GM12875 (cell line): ENCODE measurements around the gene MAPKAP1.

Experiments
- H3K4me3 ChIP-seq: one replicate; pipeline ENCODE4 v1.5.1; 2011; ENCODE audit warnings: low read depth, low read length, control low read depth
- TF ChIP-seq, protein P1 (sequence below): IDR thresholded peaks from 2 replicates; pipeline ENCODE4 v1.5.1; 2011; ENCODE audit warnings: low read depth, mild to moderate bottlenecking, control low read depth, inconsistent platforms, low read length, moderate library complexity, borderline replicate concordance; ENCODE audit not compliant: insufficient read depth

The MAPKAP1 gene

DNA sequence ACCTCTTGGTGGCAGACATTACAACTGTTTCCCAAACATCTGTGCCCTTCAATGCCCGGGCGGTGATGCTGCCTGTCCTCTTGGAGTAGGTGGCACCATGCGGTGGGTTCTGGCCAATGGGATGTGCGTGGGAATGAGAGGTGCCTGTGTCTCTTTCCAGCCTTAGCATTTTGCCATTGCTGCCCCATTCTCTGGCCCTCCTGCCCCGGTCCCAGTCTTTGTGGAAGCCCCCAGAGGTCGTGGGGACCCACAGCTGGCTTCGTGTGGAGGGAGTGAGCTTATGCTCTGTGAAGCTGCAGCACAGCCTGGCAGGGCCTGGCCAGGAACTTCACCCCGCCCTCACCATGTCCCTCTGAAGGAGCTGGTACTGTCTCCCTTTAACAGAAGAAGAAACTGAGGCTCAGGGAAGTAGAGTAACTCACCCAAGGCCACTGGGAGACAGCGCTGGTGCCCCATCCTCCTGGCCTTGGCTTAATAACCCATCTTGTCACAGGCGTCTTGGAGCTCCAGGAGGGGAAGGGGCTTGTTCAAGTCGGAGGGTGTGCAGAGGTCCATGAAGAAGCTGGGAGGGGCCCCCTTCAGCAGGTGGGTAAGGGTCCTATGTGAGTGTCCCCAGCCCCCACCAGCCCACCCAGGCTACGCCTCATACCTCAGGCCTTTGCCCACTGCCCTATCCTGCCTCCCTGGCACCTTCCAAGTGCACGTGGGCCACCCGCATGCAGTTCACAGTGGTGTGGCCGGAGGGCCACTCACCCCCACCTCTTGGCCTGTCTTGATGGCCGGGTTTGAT lies 271.8 kb downstream of the MAPKAP1 start:
- no peak overlapping the region for H3K4me3 ChIP-seq
- TF ChIP-seq, protein P1, sequence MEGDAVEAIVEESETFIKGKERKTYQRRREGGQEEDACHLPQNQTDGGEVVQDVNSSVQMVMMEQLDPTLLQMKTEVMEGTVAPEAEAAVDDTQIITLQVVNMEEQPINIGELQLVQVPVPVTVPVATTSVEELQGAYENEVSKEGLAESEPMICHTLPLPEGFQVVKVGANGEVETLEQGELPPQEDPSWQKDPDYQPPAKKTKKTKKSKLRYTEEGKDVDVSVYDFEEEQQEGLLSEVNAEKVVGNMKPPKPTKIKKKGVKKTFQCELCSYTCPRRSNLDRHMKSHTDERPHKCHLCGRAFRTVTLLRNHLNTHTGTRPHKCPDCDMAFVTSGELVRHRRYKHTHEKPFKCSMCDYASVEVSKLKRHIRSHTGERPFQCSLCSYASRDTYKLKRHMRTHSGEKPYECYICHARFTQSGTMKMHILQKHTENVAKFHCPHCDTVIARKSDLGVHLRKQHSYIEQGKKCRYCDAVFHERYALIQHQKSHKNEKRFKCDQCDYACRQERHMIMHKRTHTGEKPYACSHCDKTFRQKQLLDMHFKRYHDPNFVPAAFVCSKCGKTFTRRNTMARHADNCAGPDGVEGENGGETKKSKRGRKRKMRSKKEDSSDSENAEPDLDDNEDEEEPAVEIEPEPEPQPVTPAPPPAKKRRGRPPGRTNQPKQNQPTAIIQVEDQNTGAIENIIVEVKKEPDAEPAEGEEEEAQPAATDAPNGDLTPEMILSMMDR: no peak

DNA sequence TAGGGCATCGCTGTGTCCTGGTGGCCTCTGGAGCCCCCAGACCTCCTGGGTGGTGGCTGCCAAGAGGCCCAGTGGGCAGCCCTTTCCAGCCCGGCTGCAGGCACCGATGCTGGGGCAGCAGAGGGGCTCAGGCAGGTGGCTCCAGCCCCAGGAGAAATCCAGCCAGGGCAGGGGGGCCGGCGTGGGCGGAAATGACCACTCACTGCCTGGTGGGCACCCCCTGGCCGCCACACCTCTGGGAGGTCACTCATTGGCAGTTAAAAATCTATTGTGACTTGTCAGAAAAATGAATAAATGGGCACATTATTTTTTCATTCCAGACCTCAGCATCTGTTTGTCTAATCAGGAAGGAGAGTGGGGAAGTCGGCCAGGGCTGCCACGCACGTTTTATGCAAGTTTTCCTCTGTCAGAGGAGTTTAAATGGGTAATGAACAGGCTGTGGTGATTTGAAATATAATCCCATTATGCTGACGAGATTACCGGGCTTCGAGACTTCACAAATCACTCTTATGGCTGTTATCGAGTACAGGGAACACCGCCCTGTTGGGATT lies 273.5 kb downstream of the MAPKAP1 start:
- H3K4me3 ChIP-seq: no peak overlapping the region
- TF ChIP-seq, protein P1: no peak

DNA sequence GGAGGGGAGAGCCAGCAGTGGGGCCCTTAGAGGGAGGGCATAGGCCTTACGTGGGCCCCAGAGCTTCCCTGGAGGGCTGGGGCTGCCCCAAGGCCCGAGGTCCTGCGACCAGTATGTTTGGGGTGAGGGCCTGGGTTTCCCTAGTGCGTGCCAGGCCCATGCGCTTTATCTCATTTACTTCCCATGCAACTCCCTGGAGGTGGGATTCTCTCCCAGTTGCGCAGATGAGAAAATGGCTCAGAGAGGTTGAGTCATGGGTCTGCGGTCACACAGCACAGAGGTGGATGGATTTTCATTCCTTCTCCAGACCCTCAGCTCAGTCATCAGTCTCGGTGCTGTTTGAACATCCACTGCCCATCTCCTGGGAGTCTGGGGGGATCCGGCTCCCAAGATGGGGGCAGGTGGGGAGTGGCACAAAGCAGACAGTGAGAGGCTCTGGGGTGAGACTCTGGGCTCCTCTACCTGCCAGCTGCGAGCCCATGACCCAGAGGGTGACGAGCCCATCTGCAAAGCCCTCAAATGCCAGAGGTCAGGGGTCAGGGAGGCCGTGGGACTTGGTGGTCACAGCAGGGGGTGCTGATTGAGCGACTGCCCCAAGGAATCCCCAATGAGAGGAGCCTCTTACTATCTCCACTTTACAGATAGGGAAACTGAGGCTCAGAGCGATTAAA lies 274.2 kb downstream of the MAPKAP1 start:
- H3K4me3 ChIP-seq: no peak overlapping the region
- TF ChIP-seq, protein P1: no peak

- TF ChIP-seq, protein P1: no peak
Measured at GRCh38 chr9:125431741-125432271, 275.2 kb downstream of the MAPKAP1 start.

GRCh38 chr9:125431012-125431305 lies 276.0 kb downstream of the MAPKAP1 start:
- TF ChIP-seq, protein P1: no peak

More at GRCh38 chr9:125431741-125432271, 275.2 kb downstream of the MAPKAP1 start:
- no peak overlapping the region for H3K4me3 ChIP-seq

DNA sequence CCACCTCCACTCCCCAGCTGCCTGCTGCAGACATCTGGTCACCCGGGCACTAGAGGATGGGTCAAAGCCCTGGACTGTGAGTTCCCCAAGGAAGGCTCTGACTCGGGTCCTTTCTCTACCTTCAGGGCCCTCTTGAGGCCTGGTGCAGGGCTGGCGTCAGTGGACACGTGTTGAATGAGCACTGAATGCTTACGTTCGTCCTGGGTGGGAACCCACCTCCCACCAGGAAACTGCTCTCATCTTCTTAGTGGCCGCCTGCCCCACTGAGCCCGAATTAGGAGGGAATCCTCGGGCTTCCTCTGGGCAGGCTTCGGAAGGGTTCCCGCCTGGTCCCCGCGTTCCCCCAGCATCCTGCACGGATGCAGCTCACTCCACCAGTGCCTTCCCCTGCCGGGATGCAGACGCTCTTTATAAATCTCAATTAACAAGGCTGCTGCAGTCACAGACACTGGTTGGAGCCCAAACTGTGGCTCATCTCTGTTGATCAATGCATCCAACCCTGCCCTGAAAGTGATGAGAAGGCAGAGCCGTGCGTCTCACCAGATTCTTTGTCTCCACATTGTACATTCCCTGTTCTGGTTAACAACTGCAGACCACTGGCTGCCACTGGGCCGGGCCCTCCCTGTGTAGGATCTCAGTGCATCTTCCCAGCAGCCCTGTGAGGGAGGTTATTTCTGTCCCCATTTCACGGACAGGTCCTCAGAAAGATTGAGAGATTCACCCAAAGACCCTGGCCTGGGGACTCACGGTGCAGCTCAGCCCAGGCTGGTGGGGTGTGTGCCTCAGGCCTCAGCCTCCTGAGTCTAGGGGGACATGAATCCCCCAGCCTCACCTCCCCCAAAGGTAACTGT lies 276.6 kb downstream of the MAPKAP1 start:
- H3K4me3 ChIP-seq: no peak overlapping the region
- TF ChIP-seq, protein P1: no peak

More at GRCh38 chr9:125431012-125431305, 276.0 kb downstream of the MAPKAP1 start:
- no peak overlapping the region for H3K4me3 ChIP-seq
